HG03135 (cell line): ENCODE data around the gene TRAPPC5.
"Not testable (repeated sequence)": the region's sequence is repeated elsewhere in the genome, so short reads cannot be mapped to it uniquely, and the experiment has no call there.

Source experiments
- ATAC-seq: cut with Tn5 transposase; IDR thresholded peaks from one replicate; pipeline ENCODE4 v1.9.1; 2021; ENCODE audit warnings: mild to moderate bottlenecking, moderate library complexity; ENCODE audit not compliant: unreplicated experiment

TRAPPC5 gene

GRCh38 chr19:7680606-7681339, at the start of gene TRAPPC5:
TRAPPC5 (plus strand) TSS chr19:7680833; CDS start chr19:7682254, 1,421 bp downstream.
- peak; percentile 47 for ATAC-seq

GRCh38 chr19:7631577-7631976, 49.1 kb upstream of the TRAPPC5 start:
- ATAC-seq: no peak

GRCh38 chr19:7632340-7633203, 48.1 kb upstream of the TRAPPC5 start:
- ATAC-seq: no peak

DNA sequence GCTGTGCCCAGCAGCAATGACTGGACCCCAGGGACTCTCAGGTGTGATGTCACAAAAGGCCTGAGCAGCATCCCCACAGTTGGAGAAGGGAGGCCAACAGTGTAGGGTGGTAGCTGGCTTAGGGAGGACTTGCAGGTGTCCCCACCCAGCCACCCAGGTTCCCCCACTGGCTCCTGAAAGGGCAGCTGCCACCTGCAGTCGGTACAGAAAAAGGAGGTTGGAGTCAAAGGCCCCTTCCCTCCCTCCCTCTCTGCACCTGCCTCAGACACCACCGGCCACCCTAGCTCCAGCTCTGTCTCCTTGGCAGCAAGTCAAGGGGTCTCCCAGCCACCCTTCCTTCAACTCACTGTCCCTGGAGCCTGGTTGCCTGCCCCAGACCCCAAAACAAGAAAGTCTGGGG, 46.9 kb upstream of the TRAPPC5 start, which contains the start of gene PCP2:
PCP2 (minus strand) TSS at position 22 of the 400 bp plus-strand sequence. CDS start 262 bp downstream, outside the sequence.
- no peak for ATAC-seq

- ATAC-seq: no peak
These were observed 45.0 kb upstream of the TRAPPC5 start for GRCh38 chr19:7635670-7636069.

- no peak for ATAC-seq
These were observed 44.3 kb upstream of the TRAPPC5 start for GRCh38 chr19:7636317-7636690.

- ATAC-seq: peak; percentile 61
These were observed 43.8 kb upstream of the TRAPPC5 start, which contains the start of gene STXBP2 for GRCh38 chr19:7636691-7637373. STXBP2 (plus strand) TSS chr19:7637110; CDS start chr19:7637150, 40 bp downstream.

DNA sequence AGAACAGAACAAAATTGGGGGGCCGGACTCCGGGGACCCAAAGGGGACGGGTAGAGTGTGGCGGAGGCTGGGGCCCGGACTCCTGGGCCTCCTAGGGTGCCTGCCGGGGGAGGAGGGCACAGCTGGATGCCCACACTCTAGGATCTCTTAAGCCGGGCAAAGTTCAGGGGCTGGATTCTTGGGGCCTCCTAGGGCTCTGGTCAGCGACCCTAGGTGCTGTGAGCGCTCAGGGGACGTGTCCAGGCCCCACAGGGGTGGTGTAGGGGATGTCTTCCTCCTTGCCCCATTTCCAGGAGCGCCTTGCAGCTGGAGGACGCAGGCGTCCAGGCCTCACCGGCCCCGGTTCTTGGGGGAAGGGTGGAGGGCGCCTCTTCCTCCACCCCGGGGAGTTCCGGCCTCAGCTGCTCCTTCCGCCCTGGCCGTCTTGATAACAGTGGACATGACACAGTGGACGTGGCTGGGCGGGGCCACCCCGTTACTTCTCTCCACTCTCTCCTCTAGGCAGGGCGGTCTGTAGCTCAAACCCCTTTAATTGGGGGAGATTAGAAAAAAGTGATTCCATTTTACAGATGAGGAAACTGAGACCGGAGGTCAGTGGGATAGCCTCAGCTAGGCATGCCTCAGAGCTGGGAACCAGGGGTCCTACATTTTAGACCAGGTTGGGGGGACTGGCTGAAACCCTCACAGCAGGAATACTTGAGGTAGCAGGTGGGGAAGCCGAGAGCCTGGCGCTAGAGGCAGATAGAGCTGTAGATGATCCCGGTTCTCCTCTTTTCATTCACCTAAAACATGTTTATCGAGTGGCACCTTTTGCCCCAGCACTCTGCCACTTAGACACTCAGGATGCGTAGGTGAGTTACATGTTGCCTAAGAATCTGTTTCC, 43.0 kb upstream of the TRAPPC5 start:
- peak; percentile 10 for ATAC-seq

DNA sequence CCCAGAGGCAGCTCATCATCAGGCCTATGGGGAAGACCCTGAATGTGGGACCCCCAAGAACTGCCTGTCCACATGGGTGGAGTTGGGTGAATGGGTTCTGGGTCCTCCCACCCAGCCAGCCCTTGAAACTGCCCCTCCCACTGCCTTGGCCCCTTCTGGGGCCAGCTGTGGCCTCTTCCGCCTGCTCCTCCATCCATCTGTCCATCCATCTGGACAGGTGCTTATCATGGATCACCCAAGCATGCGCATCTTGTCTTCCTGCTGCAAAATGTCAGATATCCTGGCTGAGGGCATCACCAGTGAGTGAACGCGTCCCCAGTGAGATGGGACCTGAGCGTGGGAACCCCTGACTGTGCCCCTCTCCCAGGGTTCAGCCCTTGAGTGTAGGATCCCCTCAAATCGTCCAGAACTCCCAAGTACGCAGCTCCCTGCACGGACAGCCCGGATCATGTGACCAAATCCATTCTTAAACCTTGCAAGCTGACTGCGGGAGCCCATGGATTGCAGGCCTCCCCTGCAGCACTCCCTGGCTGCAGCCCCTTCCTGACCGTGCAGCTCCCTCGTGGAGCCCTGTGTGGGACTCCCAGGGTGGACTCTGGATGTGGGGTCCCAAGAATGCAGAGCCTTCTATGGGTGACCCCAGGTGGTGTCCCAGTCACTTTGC, 41.7 kb upstream of the TRAPPC5 start:
- ATAC-seq: no peak

DNA sequence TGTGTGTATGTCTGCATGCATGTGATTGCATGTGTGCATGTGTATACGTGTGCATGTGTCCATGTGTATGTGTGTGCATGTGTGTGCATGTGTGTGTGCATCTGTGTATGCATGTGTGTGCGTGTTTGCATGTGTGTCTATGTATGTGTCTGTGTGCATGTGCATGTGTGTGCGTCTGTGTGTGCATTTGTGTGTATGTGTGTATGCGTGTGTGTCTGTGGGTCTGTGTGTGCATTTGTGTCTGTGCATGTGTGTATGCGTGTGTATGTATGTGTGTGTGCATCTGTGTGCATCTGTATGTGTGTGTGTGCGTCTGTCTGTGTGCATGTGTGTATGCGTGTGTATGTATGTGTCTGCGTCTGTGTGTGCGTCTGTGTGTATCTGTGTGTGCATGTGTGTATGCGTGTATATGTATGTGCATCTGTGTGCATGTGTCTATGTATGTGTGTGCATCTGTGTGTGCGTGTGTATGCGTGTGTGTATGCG, 40.7 kb upstream of the TRAPPC5 start:
- no peak for ATAC-seq

GRCh38 chr19:7640803-7641202, 39.8 kb upstream of the TRAPPC5 start:
- no peak for ATAC-seq

DNA sequence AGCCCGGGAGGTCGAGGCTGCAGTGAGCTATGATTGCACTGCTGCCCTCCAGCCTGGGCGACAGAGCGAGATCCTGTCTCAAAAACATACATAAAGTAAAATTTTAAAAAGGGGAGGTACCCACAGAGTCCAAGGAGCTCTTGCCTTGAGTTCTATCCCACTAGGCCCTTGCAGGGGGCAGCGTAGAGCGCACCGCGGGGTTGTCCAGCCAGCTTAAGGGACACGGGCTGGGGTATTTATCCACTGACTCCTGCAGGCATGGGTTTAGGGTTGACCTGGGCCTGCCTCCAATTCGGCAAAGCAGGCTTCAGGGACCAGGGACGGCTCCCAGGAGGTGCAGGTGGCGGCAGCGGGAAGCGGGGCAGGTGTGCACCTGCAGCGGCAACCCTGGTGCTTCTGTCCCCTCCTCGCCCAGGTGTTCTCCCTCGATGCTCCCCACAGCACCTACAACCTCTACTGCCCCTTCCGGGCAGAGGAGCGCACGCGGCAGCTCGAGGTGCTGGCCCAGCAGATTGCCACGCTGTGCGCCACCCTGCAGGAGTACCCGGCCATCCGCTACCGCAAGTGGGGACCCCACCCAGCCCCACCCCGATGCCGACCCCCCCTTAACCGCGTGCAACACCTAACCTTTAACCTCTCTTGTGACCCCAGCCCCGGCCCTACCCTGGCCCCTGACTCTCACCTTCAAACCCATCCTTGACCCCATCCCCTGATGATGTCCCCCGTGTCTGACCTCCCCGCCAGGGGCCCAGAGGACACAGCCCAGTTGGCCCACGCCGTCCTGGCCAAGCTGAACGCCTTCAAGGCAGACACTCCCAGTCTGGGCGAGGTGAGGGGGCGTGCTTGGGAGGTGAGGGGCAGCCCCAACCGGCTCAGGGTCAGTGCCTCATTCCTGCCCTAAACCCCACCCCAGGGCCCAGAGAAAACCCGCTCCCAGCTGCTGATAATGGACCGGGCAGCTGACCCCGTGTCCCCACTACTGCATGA, 39.0 kb upstream of the TRAPPC5 start:
- no peak for ATAC-seq

DNA sequence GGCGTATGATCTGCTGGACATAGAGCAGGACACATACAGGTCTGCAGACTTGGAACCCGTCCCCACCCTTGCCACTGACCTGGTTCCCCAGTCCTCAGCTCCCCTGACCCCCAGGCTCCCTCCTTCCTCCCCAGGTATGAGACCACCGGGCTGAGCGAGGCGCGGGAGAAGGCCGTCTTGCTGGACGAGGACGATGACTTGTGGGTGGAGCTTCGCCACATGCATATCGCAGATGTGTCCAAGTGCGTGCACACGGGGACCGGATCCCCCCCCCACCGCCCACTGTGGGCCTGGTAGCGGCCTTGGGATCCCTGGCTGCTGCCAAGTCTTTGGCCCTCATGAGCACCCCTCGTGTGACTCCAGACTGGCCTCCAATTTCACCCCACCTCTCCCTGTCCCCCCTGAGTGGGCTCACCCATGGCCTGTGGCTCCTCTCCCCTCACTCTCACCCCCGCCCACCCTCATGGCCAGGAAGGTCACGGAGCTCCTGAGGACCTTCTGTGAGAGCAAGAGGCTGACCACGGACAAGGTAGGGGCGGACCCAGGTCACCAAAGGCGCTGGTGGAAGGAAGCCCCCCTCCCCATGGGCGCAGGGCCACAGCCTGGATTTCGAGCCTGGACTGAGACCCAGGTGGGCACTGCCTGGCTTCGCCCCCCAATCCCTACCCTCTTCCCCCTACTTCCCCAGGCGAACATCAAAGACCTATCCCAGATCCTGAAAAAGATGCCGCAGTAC, 38.2 kb upstream of the TRAPPC5 start:
- no peak for ATAC-seq

- no peak for ATAC-seq
These were observed 37.6 kb upstream of the TRAPPC5 start for GRCh38 chr19:7643031-7643415.

DNA sequence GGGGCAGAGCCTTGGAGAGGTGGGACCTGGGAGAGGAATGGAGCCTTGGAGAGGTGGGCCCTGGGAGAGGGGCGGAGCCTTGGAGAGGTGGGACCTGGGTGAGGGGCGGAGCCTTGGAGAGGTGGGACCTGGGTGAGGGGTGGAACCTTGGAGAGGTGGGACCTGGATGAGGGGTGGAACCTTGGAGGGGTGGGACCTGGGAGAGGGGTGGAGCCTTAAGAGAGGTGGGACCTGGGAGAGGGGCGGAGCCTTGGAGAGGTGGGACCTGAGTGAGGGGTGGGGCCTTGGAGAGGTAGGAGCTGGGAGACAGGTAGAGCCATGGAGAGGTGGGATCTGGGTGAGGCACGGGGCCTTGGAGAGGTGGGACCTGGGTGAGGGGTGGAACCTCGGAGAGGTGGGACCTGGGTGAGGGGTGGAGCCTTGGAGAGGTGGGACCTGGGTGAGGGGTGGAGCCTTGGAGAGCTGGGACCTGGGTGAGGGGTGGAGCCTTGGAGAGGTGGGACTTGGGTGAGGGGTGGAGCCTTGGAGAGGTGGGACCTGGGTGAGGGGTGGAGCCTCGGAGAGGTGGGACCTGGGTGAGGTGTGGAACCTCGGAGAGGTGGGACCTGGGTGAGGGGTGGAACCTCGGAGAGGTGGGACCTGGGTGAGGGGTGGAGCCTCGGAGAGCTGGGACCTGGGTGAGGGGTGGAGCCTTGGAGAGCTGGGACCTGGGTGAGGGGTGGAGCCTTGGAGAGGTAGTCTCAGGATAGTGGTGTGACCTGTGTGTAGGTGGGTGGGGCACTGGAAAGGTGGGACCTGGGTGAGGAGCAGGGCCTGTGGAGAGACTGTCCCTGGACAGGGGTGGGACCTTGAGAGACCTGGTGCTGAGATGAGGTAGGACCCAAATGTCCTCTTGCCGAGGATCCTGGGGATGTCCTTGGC, 36.7 kb upstream of the TRAPPC5 start:
- not testable (repeated sequence) for ATAC-seq

- ATAC-seq: no peak
These were observed 36.1 kb upstream of the TRAPPC5 start for GRCh38 chr19:7644550-7644877.

- ATAC-seq: no peak
These were observed 35.5 kb upstream of the TRAPPC5 start for GRCh38 chr19:7645163-7645562.
